Measurements from ENCODE around the gene GSTK1.

DNA sequence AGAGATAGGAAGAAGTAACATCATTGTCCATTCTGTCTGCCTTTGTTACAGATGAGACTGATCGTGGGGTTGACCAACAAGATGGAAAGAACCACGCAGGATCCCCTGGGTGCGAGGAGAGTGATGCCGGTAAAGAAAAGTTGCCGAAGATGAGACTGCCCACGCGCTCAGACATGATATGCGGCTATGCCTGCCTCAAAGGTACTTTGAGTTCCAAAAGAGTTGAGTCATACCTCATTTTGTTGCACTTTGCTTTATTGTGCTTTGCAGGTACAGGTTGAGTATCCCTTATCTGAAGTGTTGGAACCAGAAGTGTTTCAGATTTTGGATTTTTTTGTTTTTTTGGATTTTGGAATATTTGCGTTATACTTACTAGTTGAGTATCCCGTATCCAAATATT is 40.5 kb downstream of the GSTK1 start:
- TF ChIP-seq POLR2AphosphoS5 (IDR thresholded peaks at IDR 0.05; ENCODE audit: low read depth, low read length) (no peak), USF2 (IDR thresholded peaks at IDR 0.05; ENCODE audit: borderline replicate concordance, low read depth, low read length) (no peak)
